Measurements from ENCODE around the gene PTPN7. TPM values are rescaled to one million over a fixed set of nuclear protein-coding genes. Genes with fewer than 3 reads are reported as not detected.

PTPN7 gene
- total RNA-seq, 1 donor from 2014 or later, result 7.9 TPM

DNA sequence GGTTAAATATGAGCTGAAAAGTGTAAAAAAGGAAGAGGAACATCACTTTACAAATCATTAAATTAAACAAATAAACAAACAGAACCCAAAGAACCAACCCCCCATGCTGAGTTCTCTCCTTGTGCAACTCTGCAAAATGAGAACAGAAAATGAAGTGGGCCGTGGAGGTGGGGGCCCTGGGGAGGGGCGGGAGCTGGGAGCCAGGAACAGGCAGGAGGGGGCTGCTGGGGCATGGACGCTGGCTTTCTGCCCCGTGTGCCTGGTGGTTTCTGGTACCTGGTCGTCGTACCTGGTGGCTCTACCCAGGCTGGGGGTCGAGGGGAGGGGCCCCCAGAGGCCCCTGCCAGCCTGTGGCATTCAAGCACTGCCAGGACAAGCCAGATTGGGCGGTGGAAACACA, 26.9 kb downstream of the PTPN7 start:
- Histone ChIP-seq H3K4me1 (peaks cover 73% of the 10 kb centered on the region), H3K36me3 (peaks cover 0 to 44% of the 10 kb centered on the region in 2 donors), H3K27me3 (no peaks in the 10 kb centered on the region), H3K27ac (peak overlapping the region; percentile 93), H3K4me3 (no peak overlapping the region), H3K9me3 (no peaks in the 10 kb centered on the region)
- TF ChIP-seq POLR2AphosphoS5 (IDR thresholded peaks at IDR 0.05; ENCODE audit: insufficient read depth in 1 of 2, low read depth in 1 of 2), result no peak
- TF ChIP-seq, protein P1, sequence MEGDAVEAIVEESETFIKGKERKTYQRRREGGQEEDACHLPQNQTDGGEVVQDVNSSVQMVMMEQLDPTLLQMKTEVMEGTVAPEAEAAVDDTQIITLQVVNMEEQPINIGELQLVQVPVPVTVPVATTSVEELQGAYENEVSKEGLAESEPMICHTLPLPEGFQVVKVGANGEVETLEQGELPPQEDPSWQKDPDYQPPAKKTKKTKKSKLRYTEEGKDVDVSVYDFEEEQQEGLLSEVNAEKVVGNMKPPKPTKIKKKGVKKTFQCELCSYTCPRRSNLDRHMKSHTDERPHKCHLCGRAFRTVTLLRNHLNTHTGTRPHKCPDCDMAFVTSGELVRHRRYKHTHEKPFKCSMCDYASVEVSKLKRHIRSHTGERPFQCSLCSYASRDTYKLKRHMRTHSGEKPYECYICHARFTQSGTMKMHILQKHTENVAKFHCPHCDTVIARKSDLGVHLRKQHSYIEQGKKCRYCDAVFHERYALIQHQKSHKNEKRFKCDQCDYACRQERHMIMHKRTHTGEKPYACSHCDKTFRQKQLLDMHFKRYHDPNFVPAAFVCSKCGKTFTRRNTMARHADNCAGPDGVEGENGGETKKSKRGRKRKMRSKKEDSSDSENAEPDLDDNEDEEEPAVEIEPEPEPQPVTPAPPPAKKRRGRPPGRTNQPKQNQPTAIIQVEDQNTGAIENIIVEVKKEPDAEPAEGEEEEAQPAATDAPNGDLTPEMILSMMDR (IDR thresholded peaks at IDR 0.05), result no peak
- no peak for TF ChIP-seq POLR2A (IDR thresholded peaks at IDR 0.05)
- intact Hi-C loops (cut with DNase I), result loop anchor here (5.0 kb wide), 1 partner anchor 121 kb away; the partner anchor contains the start of gene ELF3
- no peak for DNase-seq (ENCODE audit: extremely low spot score in 2 of 2)

DNA sequence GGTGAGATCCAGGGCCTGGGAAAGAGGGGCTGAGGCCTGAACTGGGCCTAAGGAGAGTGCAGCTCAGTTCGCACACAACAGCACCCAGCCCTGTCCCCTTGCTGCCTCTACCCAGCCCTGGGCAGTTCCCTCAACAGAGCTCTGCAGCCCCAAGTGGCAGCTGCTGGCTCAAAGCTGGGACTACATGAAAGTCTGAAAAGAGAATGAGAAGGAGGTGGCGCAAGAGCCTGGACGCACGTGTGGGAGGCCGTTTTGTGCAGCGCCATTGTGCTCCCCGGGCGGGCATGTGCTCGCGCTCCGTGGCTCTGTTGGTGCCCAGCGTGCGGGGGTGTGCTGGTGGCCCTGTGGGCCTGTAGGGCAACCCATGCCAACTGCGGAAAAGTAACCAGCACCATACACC, 27.4 kb downstream of the PTPN7 start:
- intact Hi-C loops (cut with DNase I), result loop anchor here (5.0 kb wide), 1 partner anchor 121 kb away; the partner anchor contains the start of gene ELF3
- Histone ChIP-seq H3K27me3 (no peaks in the 10 kb centered on the region), H3K9me3 (no peaks in the 10 kb centered on the region), H3K4me3 (peak overlapping the region; percentile 9 to 28), H3K27ac (peak overlapping the region; percentile 93), H3K36me3 (peaks cover 0 to 44% of the 10 kb centered on the region in 2 donors), H3K4me1 (peaks cover 78% of the 10 kb centered on the region)
- TF ChIP-seq POLR2AphosphoS5 (IDR thresholded peaks at IDR 0.05; ENCODE audit: insufficient read depth in 1 of 2, low read depth in 1 of 2) (no peak), POLR2A (IDR thresholded peaks at IDR 0.05) (no peak)
- TF ChIP-seq, protein P1 (IDR thresholded peaks at IDR 0.05), result no peak
- no peak for DNase-seq (ENCODE audit: extremely low spot score in 2 of 2)

DNA sequence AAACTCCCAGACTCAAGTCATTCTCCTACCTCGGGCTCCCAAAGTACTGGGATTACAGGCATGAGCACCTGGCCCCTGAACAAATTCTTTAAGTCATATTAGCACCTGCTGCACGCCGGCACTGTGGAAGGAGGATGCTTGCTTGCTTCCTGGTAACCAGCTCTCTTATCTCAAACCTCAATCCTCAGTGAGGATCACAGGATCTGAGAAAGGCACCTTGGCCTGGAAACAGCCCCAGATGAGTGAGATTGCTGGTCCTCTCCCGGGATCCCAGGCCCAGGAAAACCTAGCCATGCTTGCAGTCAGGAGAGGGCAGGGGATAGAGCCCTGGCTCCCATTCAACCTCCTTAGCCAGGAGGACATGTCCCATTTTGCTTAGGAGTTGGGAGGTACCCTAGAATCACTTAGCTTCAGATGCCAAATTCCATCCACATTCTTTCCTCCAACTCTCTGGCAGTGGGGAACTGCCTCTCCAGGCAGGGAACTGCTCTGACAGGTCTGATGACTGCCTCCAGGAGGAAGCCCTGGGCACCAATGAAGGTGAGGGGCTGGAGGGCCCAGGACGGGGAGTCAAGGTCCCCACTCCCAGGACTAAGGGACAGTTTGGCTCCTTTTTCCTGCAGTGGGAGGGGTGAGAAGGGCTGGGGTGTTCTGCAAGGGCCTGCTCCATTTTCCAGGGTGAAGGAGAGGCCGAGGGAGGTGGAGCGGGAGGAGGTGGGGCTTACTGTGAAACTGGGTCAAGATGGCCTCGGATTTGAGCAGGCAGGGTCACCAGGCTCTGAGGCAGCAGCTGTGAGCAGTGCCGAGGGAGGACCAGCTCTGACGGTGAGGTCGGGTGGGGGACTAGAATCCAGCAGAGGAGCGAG, 28.2 kb downstream of the PTPN7 start:
- TF ChIP-seq POLR2AphosphoS5 (IDR thresholded peaks at IDR 0.05; ENCODE audit: insufficient read depth in 1 of 2, low read depth in 1 of 2), result peak in 1 of 2 donors; percentile 58
- TF ChIP-seq, protein P1 (IDR thresholded peaks at IDR 0.05), result no peak
- intact Hi-C loops (cut with DNase I), result loop anchor here (5.0 kb wide), 1 partner anchor 120 kb away; the partner anchor contains the start of gene ELF3
- H3K4me1 ChIP-seq, result peaks cover 78% of the 10 kb centered on the region
- H3K4me3 ChIP-seq, result peak overlapping the region; percentile 9 to 28
- H3K36me3 ChIP-seq, result peaks cover 0 to 38% of the 10 kb centered on the region in 2 donors
- H3K27me3 ChIP-seq, result no peaks in the 10 kb centered on the region
- H3K9me3 ChIP-seq, result no peaks in the 10 kb centered on the region
- DNase-seq (ENCODE audit: extremely low spot score in 2 of 2), result no peak
- H3K27ac ChIP-seq, result peak overlapping the region; percentile 93

DNA sequence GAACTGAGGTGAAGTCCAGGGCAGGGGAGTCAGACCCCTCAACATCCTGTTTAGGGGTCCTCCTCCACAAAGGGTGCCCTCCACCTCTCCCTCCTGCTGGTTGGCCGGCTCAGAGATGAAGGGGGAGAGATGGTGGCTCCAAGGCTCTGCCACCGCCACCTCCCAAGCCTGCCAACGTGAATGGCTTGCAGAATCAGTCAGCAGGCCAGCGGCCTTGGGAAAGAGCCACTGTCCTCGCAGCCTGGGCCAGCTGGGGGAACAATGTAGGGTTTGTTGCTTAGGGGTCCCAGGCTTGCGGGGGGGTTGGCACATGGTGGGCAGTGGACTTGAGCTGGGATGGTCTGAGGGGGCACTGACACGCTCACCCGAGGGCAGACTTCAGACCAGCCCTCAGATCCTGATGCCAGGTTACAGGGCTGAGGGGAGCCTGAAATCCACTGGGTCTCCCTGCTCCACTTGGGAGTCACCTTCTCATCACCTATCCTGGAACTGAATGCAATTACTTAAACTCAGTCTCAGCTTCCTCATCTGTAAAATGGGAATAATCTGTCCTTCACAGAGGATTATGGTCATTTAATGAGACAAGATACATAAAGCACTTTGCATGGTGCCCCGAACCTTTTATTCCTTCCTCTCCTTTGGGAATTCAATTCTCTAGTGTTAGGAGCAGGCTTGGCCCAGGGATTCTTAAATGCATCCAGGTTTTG, 29.4 kb downstream of the PTPN7 start:
- no peak for TF ChIP-seq POLR2A (IDR thresholded peaks at IDR 0.05)
- no peak for TF ChIP-seq POLR2AphosphoS5 (IDR thresholded peaks at IDR 0.05; ENCODE audit: insufficient read depth in 1 of 2, low read depth in 1 of 2)
- TF ChIP-seq, protein P1 (IDR thresholded peaks at IDR 0.05), result no peak
- Histone ChIP-seq H3K4me1 (peaks cover 78% of the 10 kb centered on the region), H3K36me3 (peaks cover 0 to 28% of the 10 kb centered on the region in 2 donors), H3K4me3 (no peak overlapping the region), H3K27me3 (no peaks in the 10 kb centered on the region), H3K9me3 (no peaks in the 10 kb centered on the region), H3K27ac (peak overlapping the region; percentile 93)
- no peak for DNase-seq (ENCODE audit: extremely low spot score in 2 of 2)
- intact Hi-C loops (cut with DNase I), result loop anchor here (5.0 kb wide), 1 partner anchor 119 kb away; the partner anchor contains the start of gene ELF3
